Measurements from ENCODE around the gene MRPL38. TPM values are rescaled to one million over a fixed set of nuclear protein-coding genes. Genes with fewer than 3 reads are reported as not detected.
A peak's percentile ranks its signal among the peaks of the same experiment; 100 is the strongest.

The MRPL38 gene
- 77.5 TPM for polyA plus RNA-seq

GRCh38 chr17:75904749-75905521, at the start of gene MRPL38:
Gene MRPL38, minus strand, starts transcription at chr17:75904884. Its CDS starts 9 bp downstream, at chr17:75904875.
- no peaks in the 10 kb centered on the region for H3K9me3 Mint-ChIP-seq
- peaks cover 0 to 4% (median 2%) of the 10 kb centered on the region in 3 donors for H3K4me1 Mint-ChIP-seq
- no peaks in the 10 kb centered on the region for H3K27me3 Mint-ChIP-seq
- H3K4me3 Mint-ChIP-seq, result peak within 1 kb of the TSS; percentile 86 to 94 (median 92)
- H3K36me3 Mint-ChIP-seq, result no peaks in the 10 kb centered on the region
- H3K27ac Mint-ChIP-seq, result peak within 1 kb of the TSS; percentile 57 to 92 (median 87)

GRCh38 chr17:75950855-75951554, 46.3 kb upstream of the MRPL38 start:
- Mint-ChIP-seq H3K4me1 (no peaks in the 10 kb centered on the region), H3K27me3 (no peaks in the 10 kb centered on the region), H3K36me3 (peaks cover 3% of the 10 kb centered on the region), H3K9me3 (no peaks in the 10 kb centered on the region), H3K27ac (no peak overlapping the region), H3K4me3 (no peak overlapping the region)

GRCh38 chr17:75950421-75950820, 45.7 kb upstream of the MRPL38 start:
- no peak overlapping the region for H3K27ac Mint-ChIP-seq
- no peak overlapping the region for H3K4me3 Mint-ChIP-seq
- no peaks in the 10 kb centered on the region for H3K27me3 Mint-ChIP-seq
- H3K4me1 Mint-ChIP-seq, result no peaks in the 10 kb centered on the region
- H3K9me3 Mint-ChIP-seq, result no peaks in the 10 kb centered on the region
- H3K36me3 Mint-ChIP-seq, result peaks cover 3% of the 10 kb centered on the region

- Mint-ChIP-seq H3K27ac (no peak overlapping the region), H3K9me3 (no peaks in the 10 kb centered on the region), H3K27me3 (no peaks in the 10 kb centered on the region), H3K4me3 (no peak overlapping the region), H3K36me3 (peaks cover 3% of the 10 kb centered on the region), H3K4me1 (peaks cover 0 to 9% (median 6%) of the 10 kb centered on the region in 3 donors)
Observed at GRCh38 chr17:75945211-75945610, 40.5 kb upstream of the MRPL38 start.

- Mint-ChIP-seq H3K36me3 (no peaks in the 10 kb centered on the region), H3K4me1 (peaks cover 0 to 9% (median 6%) of the 10 kb centered on the region in 3 donors), H3K27ac (no peak overlapping the region), H3K4me3 (no peak overlapping the region), H3K27me3 (no peaks in the 10 kb centered on the region), H3K9me3 (no peaks in the 10 kb centered on the region)
Observed at GRCh38 chr17:75943491-75943890, 38.8 kb upstream of the MRPL38 start.

GRCh38 chr17:75942473-75942872, 37.8 kb upstream of the MRPL38 start:
- Mint-ChIP-seq H3K27ac (no peak overlapping the region), H3K36me3 (no peaks in the 10 kb centered on the region), H3K4me3 (peak overlapping the region in 2 of 4 donors; percentile 24 to 47), H3K4me1 (peaks cover 0 to 9% (median 6%) of the 10 kb centered on the region in 3 donors), H3K27me3 (no peaks in the 10 kb centered on the region), H3K9me3 (no peaks in the 10 kb centered on the region)

- Mint-ChIP-seq H3K36me3 (no peaks in the 10 kb centered on the region), H3K4me1 (peaks cover 0 to 9% (median 6%) of the 10 kb centered on the region in 3 donors), H3K9me3 (no peaks in the 10 kb centered on the region), H3K4me3 (peak overlapping the region; percentile 83 to 94 (median 88)), H3K27me3 (no peaks in the 10 kb centered on the region), H3K27ac (peak overlapping the region in 2 of 3 donors; percentile 34 to 67)
Observed at GRCh38 chr17:75941442-75941819, 36.7 kb upstream of the MRPL38 start.

- H3K4me3 Mint-ChIP-seq, result peak within 1 kb of the TSS; percentile 83 to 94 (median 88)
- no peaks in the 10 kb centered on the region for H3K9me3 Mint-ChIP-seq
- no peaks in the 10 kb centered on the region for H3K36me3 Mint-ChIP-seq
- peaks cover 0 to 9% (median 6%) of the 10 kb centered on the region in 3 donors for H3K4me1 Mint-ChIP-seq
- no peaks in the 10 kb centered on the region for H3K27me3 Mint-ChIP-seq
- peak within 1 kb of the TSS; percentile 34 to 74 (median 67) for H3K27ac Mint-ChIP-seq
Observed at GRCh38 chr17:75940727-75941441, 36.2 kb upstream of the MRPL38 start, which contains the start of gene FBF1. Gene FBF1, minus strand, starts transcription at chr17:75941042. Its CDS starts 2,893 bp downstream, at chr17:75938149.

GRCh38 chr17:75937652-75938051, 33.0 kb upstream of the MRPL38 start:
- H3K4me1 Mint-ChIP-seq, result peaks cover 0 to 9% (median 6%) of the 10 kb centered on the region in 3 donors
- H3K36me3 Mint-ChIP-seq, result no peaks in the 10 kb centered on the region
- H3K4me3 Mint-ChIP-seq, result no peak overlapping the region
- no peaks in the 10 kb centered on the region for H3K9me3 Mint-ChIP-seq
- H3K27me3 Mint-ChIP-seq, result no peaks in the 10 kb centered on the region
- no peak overlapping the region for H3K27ac Mint-ChIP-seq

GRCh38 chr17:75933808-75934207, 29.1 kb upstream of the MRPL38 start:
- Mint-ChIP-seq H3K4me3 (no peak overlapping the region), H3K27me3 (no peaks in the 10 kb centered on the region), H3K4me1 (no peaks in the 10 kb centered on the region), H3K27ac (no peak overlapping the region), H3K36me3 (no peaks in the 10 kb centered on the region), H3K9me3 (no peaks in the 10 kb centered on the region)

GRCh38 chr17:75932852-75933251, 28.2 kb upstream of the MRPL38 start:
- Mint-ChIP-seq H3K27ac (no peak overlapping the region), H3K36me3 (no peaks in the 10 kb centered on the region), H3K4me1 (no peaks in the 10 kb centered on the region), H3K9me3 (no peaks in the 10 kb centered on the region), H3K4me3 (no peak overlapping the region), H3K27me3 (no peaks in the 10 kb centered on the region)

- no peaks in the 10 kb centered on the region for H3K4me1 Mint-ChIP-seq
- H3K36me3 Mint-ChIP-seq, result no peaks in the 10 kb centered on the region
- no peak overlapping the region for H3K4me3 Mint-ChIP-seq
- H3K9me3 Mint-ChIP-seq, result no peaks in the 10 kb centered on the region
- no peak overlapping the region for H3K27ac Mint-ChIP-seq
- no peaks in the 10 kb centered on the region for H3K27me3 Mint-ChIP-seq
Observed at GRCh38 chr17:75931062-75931461, 26.4 kb upstream of the MRPL38 start.

- Mint-ChIP-seq H3K36me3 (no peaks in the 10 kb centered on the region), H3K9me3 (no peaks in the 10 kb centered on the region), H3K4me1 (no peaks in the 10 kb centered on the region), H3K27me3 (no peaks in the 10 kb centered on the region), H3K27ac (no peak overlapping the region), H3K4me3 (no peak overlapping the region)
Observed at GRCh38 chr17:75927286-75927922, 22.7 kb upstream of the MRPL38 start.

- Mint-ChIP-seq H3K27me3 (no peaks in the 10 kb centered on the region), H3K4me1 (no peaks in the 10 kb centered on the region), H3K9me3 (no peaks in the 10 kb centered on the region), H3K36me3 (no peaks in the 10 kb centered on the region), H3K27ac (no peak overlapping the region), H3K4me3 (no peak overlapping the region)
Observed at GRCh38 chr17:75926456-75926855, 21.8 kb upstream of the MRPL38 start.

GRCh38 chr17:75925912-75926311, 21.2 kb upstream of the MRPL38 start:
- Mint-ChIP-seq H3K27me3 (no peaks in the 10 kb centered on the region), H3K4me1 (no peaks in the 10 kb centered on the region), H3K4me3 (no peak overlapping the region), H3K36me3 (no peaks in the 10 kb centered on the region), H3K27ac (peak overlapping the region in 1 of 3 donors; percentile 53), H3K9me3 (no peaks in the 10 kb centered on the region)
